ENCODE results near the gene EPHB3. TPM values are rescaled to one million over a fixed set of nuclear protein-coding genes. Genes with fewer than 3 reads are reported as not detected.

The EPHB3 gene
- total and polyA plus RNA-seq, 10 of the 15 experiments (the other 5 are each of a cell fraction or from before 2014, with no cell fraction given), result 0.09 TPM; not detected in 9

DNA sequence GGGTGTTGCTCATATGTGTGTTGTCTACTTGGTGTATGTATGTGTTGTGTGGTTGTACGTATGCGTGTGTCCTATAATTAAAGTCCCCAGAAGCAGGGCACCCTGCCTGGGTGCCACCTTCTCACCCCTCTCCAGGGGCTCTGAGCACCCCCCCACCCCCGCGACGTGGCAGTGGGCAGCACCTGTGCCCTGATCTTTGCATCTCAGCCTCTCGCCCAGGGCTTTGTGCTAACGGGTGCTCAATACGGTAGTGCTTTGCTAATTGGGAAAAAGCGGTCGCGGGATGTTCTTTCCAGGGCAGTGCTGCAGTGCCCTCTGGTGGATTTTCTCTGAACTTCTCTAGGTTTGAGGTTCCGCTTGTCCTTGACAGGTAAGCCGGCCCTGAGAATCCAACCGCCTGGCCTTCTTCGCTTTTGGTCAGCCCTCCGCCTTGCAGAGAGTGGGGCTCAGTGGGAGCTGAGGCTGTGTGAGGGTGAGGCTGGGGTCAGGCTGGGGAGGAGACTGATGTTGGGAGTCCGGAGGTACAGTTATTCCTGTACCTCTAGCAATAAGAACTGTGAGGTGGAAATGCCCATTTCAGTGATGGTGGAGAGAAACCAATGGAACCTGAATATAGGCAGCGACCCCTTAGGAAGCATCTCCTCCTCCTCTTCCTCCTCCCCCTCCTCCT lies 17.6 kb upstream of the EPHB3 start (continued):
- TF ChIP-seq RUNX3 (IDR thresholded peaks at IDR 0.05; ENCODE audit: low read length) (peak; percentile 27; the same call in 1 of the 2 replicates), KDM1A (IDR thresholded peaks at IDR 0.05; ENCODE audit: borderline replicate concordance) (no peak), NFXL1 (IDR thresholded peaks at IDR 0.05; ENCODE audit: borderline replicate concordance) (no peak), RAD51 (IDR thresholded peaks at IDR 0.05) (no peak), EED (IDR thresholded peaks at IDR 0.05; ENCODE audit: low read depth) (no peak)
- TF ChIP-seq, protein P1, sequence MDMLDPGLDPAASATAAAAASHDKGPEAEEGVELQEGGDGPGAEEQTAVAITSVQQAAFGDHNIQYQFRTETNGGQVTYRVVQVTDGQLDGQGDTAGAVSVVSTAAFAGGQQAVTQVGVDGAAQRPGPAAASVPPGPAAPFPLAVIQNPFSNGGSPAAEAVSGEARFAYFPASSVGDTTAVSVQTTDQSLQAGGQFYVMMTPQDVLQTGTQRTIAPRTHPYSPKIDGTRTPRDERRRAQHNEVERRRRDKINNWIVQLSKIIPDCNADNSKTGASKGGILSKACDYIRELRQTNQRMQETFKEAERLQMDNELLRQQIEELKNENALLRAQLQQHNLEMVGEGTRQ (IDR thresholded peaks at IDR 0.05; ENCODE audit: borderline replicate concordance, low read depth, low read length), result no peak
- TF ChIP-seq, protein P2, sequence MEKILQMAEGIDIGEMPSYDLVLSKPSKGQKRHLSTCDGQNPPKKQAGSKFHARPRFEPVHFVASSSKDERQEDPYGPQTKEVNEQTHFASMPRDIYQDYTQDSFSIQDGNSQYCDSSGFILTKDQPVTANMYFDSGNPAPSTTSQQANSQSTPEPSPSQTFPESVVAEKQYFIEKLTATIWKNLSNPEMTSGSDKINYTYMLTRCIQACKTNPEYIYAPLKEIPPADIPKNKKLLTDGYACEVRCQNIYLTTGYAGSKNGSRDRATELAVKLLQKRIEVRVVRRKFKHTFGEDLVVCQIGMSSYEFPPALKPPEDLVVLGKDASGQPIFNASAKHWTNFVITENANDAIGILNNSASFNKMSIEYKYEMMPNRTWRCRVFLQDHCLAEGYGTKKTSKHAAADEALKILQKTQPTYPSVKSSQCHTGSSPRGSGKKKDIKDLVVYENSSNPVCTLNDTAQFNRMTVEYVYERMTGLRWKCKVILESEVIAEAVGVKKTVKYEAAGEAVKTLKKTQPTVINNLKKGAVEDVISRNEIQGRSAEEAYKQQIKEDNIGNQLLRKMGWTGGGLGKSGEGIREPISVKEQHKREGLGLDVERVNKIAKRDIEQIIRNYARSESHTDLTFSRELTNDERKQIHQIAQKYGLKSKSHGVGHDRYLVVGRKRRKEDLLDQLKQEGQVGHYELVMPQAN (conservative IDR thresholded peaks at IDR 0.05), result no peak
- TF ChIP-seq, protein P3, sequence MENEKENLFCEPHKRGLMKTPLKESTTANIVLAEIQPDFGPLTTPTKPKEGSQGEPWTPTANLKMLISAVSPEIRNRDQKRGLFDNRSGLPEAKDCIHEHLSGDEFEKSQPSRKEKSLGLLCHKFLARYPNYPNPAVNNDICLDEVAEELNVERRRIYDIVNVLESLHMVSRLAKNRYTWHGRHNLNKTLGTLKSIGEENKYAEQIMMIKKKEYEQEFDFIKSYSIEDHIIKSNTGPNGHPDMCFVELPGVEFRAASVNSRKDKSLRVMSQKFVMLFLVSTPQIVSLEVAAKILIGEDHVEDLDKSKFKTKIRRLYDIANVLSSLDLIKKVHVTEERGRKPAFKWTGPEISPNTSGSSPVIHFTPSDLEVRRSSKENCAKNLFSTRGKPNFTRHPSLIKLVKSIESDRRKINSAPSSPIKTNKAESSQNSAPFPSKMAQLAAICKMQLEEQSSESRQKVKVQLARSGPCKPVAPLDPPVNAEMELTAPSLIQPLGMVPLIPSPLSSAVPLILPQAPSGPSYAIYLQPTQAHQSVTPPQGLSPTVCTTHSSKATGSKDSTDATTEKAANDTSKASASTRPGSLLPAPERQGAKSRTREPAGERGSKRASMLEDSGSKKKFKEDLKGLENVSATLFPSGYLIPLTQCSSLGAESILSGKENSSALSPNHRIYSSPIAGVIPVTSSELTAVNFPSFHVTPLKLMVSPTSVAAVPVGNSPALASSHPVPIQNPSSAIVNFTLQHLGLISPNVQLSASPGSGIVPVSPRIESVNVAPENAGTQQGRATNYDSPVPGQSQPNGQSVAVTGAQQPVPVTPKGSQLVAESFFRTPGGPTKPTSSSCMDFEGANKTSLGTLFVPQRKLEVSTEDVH (IDR thresholded peaks at IDR 0.05; ENCODE audit: low read depth, partially characterized antibody), result no peak

Data from GM12878 (cell line).